Nephron (organoid): Measurements from ENCODE around the gene ELL.

Experiments used
- H3K27ac Mint-ChIP-seq, 3 experiments: 2 replicates each; pipeline ENCODE4 v1.8.0; 2020; ENCODE audit warnings: mixed read lengths in 3 of 3, mild to moderate bottlenecking in 2 of 3, moderate library complexity in 1 of 3
- H3K27me3 Mint-ChIP-seq: 2 replicates; pipeline ENCODE4 v1.8.0; 2021; ENCODE audit warnings: low read depth, mild to moderate bottlenecking, moderate library complexity, mixed read lengths
- H3K36me3 Mint-ChIP-seq: 2 replicates; pipeline ENCODE4 v1.8.0; 2020; ENCODE audit warnings: low read depth, mixed read lengths
- H3K4me1 Mint-ChIP-seq: 2 replicates; pipeline ENCODE4 v1.8.0; 2020; ENCODE audit warnings: mixed read lengths
- H3K4me3 Mint-ChIP-seq, 3 experiments: 2 replicates each; pipeline ENCODE4 v1.8.0; 2020; ENCODE audit warnings: mild to moderate bottlenecking in 3 of 3, mixed read lengths in 3 of 3, moderate library complexity in 2 of 3
- H3K9me3 Mint-ChIP-seq: 2 replicates; pipeline ENCODE4 v1.8.0; 2020; ENCODE audit warnings: mixed read lengths
- TF ChIP-seq, protein P1 (sequence below), 3 experiments: fragments of 200-600 bp; sonication (generic); IDR thresholded peaks; one replicate each; pipeline ENCODE4 v1.5.0; 2021; ENCODE audit warnings: antibody characterized with exemption in 3 of 3; ENCODE audit not compliant: unreplicated experiment in 3 of 3

Gene ELL

DNA sequence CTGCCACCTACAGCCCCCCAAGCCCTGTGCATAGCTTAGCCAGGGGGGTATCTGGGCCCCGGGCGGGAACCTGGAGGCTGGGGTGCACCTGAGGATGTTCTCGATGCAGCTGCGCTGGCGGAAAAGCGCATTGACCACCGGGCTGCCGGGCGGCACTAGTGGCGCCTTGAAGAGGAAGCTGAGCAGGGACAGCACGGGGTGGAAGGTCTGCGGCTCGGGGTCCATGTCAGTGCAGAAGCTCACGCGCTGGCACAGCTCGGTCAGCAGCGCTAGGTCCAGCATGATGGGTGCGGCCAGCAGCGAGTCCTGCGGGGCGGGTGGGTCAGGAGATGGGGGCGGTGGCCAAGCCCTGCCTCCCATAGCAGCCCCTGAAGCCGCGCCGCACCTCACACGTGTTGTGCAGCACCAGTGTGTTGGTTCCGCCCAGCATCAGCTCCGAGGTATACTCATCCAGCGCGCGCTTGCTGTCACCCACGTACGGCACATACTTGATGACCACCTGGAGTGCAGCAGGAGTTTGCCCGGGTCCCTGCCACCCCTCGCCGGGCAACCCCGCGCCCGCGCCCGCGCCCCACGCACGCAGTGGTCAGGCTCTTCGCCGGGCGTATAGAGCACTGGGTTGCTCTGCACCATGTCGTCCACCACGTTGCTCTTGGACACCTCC, 86.6 kb downstream of the ELL start:
- TF ChIP-seq, protein P1, sequence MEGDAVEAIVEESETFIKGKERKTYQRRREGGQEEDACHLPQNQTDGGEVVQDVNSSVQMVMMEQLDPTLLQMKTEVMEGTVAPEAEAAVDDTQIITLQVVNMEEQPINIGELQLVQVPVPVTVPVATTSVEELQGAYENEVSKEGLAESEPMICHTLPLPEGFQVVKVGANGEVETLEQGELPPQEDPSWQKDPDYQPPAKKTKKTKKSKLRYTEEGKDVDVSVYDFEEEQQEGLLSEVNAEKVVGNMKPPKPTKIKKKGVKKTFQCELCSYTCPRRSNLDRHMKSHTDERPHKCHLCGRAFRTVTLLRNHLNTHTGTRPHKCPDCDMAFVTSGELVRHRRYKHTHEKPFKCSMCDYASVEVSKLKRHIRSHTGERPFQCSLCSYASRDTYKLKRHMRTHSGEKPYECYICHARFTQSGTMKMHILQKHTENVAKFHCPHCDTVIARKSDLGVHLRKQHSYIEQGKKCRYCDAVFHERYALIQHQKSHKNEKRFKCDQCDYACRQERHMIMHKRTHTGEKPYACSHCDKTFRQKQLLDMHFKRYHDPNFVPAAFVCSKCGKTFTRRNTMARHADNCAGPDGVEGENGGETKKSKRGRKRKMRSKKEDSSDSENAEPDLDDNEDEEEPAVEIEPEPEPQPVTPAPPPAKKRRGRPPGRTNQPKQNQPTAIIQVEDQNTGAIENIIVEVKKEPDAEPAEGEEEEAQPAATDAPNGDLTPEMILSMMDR (IDR thresholded peaks at IDR 0.05; ENCODE audit: unreplicated experiment in 3 of 3), result no peak
- H3K36me3 Mint-ChIP-seq, result no peaks in the 10 kb centered on the region
- H3K27ac Mint-ChIP-seq, result no peak overlapping the region
- H3K9me3 Mint-ChIP-seq, result no peaks in the 10 kb centered on the region
- H3K27me3 Mint-ChIP-seq, result no peaks in the 10 kb centered on the region
- peak overlapping the region; percentile 53 to 88 (median 84) for H3K4me3 Mint-ChIP-seq
- peaks cover 38% of the 10 kb centered on the region for H3K4me1 Mint-ChIP-seq

- Mint-ChIP-seq H3K27ac (peak overlapping the region; percentile 67 to 84 (median 82)), H3K4me3 (peak overlapping the region; percentile 81 to 88 (median 84)), H3K27me3 (no peaks in the 10 kb centered on the region), H3K9me3 (no peaks in the 10 kb centered on the region), H3K36me3 (no peaks in the 10 kb centered on the region), H3K4me1 (peaks cover 34% of the 10 kb centered on the region)
- TF ChIP-seq, protein P1 (IDR thresholded peaks at IDR 0.05; ENCODE audit: unreplicated experiment in 3 of 3), result no peak
Observed at GRCh38 chr19:18434411-18435175, 87.3 kb downstream of the ELL start.

DNA sequence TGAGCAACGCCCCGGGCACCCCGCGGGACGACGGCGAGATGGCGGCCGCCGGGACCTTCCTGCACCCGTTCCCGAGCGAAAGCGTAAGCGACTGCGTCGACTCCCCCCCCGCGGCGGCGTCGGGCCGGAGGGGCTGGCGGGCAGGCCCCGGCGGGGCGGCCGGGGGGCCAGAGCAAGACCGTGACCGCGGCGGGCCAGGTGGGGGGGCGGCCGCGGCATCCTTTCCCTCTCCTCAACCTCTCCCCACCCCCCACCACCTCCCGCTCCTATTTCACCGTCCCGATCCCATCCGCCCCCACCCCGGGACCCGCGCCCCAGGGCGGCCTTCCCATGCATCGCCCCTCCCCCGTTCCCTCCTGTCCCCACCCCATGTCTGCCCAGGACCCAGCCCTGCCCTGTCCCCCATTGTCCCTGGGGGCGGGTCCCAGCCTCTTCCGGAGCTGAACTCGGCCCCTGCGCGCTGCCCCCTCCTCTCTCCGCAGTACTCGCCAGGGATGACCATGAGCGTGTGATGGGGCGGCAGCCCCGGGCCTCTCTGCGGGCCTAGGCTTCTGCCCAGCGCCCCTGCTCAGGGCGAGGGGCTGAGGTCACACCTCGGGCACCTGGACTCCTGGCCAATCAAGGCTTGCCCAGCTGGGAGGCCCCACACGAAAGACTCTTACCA, 88.0 kb downstream of the ELL start:
- H3K9me3 Mint-ChIP-seq, result no peaks in the 10 kb centered on the region
- H3K36me3 Mint-ChIP-seq, result no peaks in the 10 kb centered on the region
- H3K4me1 Mint-ChIP-seq, result peaks cover 27% of the 10 kb centered on the region
- TF ChIP-seq, protein P1 (IDR thresholded peaks at IDR 0.05; ENCODE audit: unreplicated experiment in 3 of 3), result no peak
- peak overlapping the region; percentile 81 to 88 (median 84) for H3K4me3 Mint-ChIP-seq
- H3K27me3 Mint-ChIP-seq, result no peaks in the 10 kb centered on the region
- H3K27ac Mint-ChIP-seq, result peak overlapping the region; percentile 67 to 84 (median 82)

DNA sequence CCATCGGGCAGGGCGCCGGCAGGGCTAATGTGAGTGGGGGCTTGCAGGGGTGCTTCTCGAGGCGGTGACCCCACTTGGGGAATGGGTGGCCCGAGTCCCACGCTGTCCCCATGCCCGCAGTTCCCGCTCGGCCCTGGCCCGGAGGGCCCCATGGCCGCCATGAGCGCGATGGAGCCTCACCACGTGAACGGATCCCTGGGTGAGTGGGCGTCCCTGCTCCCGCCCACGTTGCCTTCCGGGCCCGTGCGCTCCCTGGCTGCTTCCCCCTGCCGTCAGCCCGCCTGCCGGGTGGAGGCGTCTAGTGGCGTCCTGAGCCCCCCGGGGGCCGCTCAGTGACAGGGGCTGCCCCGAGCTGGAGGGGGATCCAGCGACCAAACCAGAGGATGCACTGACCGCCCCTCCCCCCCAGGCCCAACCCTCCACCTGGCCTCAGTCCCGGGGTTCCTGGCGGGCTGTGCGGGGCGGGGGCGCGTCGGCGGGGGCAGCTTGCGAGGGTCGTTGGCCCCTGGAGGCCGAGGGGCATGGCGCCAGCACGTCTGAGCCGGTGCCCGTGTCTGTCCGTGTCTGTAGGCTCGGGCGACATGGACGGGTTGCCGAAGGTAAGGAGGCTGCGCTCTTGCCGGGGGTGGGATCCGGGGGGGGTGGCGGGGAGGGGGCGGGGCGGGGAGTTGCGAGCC, 88.7 kb downstream of the ELL start:
- H3K27me3 Mint-ChIP-seq, result no peaks in the 10 kb centered on the region
- H3K4me1 Mint-ChIP-seq, result peaks cover 25% of the 10 kb centered on the region
- peak overlapping the region in 2 of 3 experiments; percentile 68 to 79 for H3K27ac Mint-ChIP-seq
- no peaks in the 10 kb centered on the region for H3K9me3 Mint-ChIP-seq
- H3K4me3 Mint-ChIP-seq, result peak overlapping the region; percentile 65 to 80 (median 77)
- no peaks in the 10 kb centered on the region for H3K36me3 Mint-ChIP-seq
- TF ChIP-seq, protein P1 (IDR thresholded peaks at IDR 0.05; ENCODE audit: unreplicated experiment in 3 of 3), result no peak

GRCh38 chr19:18432275-18433014, 89.4 kb downstream of the ELL start:
- H3K27me3 Mint-ChIP-seq, result no peaks in the 10 kb centered on the region
- TF ChIP-seq, protein P1 (IDR thresholded peaks at IDR 0.05; ENCODE audit: unreplicated experiment in 3 of 3), result no peak
- H3K27ac Mint-ChIP-seq, result peak overlapping the region; percentile 72 to 79 (median 77)
- H3K4me1 Mint-ChIP-seq, result peaks cover 25% of the 10 kb centered on the region
- H3K36me3 Mint-ChIP-seq, result no peaks in the 10 kb centered on the region
- peak overlapping the region; percentile 71 to 80 (median 77) for H3K4me3 Mint-ChIP-seq
- H3K9me3 Mint-ChIP-seq, result no peaks in the 10 kb centered on the region
